GDM1 (cell line): ENCODE results near the gene PHACTR3.

ENCODE experiments used
- DNase-seq: peaks from one replicate; lab custom pipeline; 2025; lab: John Stamatoyannopoulos, UW

The PHACTR3 gene

GRCh38 chr20:59794555-59794954 is 190.2 kb downstream of the PHACTR3 start:
- DNase-seq: no peak

- DNase-seq: no peak
These were observed 196.0 kb downstream of the PHACTR3 start for GRCh38 chr20:59800309-59800708.

- no peak for DNase-seq
These were observed 197.7 kb downstream of the PHACTR3 start for GRCh38 chr20:59802018-59802417.

DNA sequence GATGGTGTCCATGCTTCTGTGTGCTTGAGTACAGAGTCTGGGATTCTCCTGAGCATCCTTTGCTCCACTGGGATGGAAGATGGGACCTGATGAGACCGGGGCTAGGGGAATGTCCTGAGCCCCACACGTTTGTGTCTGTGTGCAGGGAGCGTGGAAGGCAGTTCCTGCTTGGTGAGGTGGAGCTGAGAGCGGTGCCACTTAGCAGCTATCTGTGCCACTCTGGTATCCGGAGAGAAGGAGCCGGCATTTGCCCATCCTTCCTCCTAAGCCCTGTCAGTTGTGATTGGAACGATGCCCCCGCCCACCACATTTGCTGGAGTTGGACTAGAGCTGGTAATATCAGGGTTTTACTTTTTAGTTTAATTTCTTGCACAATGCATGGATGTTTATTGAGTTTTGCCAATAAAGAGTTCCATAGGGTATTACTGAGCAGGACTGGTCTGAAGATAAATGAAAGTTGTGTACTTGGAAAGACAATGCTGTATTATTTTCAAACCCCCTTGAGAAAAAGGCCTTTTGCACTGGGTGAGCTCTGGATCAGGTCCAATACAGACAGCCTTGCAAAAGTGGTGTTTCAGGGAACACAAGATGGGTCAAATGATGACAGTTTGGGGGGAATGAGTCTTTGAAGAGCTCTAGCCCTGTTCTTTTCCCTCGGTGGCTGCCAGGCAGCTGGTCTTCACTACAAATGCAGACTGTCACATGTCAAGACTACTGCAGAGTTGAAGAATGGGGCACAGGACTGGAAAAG is 198.3 kb downstream of the PHACTR3 start:
- no peak for DNase-seq

- DNase-seq: no peak
These were observed 200.0 kb downstream of the PHACTR3 start for GRCh38 chr20:59804347-59804746.

GRCh38 chr20:59804871-59805665 is 200.7 kb downstream of the PHACTR3 start:
- no peak for DNase-seq

- DNase-seq: no peak
These were observed 201.6 kb downstream of the PHACTR3 start for GRCh38 chr20:59805786-59806577.

DNA sequence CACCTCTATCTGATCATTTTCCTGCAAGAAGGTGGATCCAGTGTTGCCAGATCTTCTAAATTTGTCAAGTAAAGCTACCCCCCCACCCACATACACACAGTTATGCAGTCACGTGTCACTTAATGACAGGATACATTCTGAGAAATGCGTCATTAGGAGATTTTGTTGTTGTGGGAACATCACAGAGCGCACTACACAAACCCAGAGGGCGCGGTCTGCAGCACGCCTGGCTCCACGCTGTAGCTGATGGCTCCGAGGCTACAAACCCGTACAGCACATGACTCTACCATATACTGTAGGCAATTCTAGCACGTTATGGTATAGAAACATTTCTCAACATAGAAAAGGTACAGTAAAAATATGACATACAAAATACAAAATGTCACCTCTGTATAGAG is 202.2 kb downstream of the PHACTR3 start:
- DNase-seq: no peak

- DNase-seq: no peak
These were observed 203.8 kb downstream of the PHACTR3 start for GRCh38 chr20:59807909-59808728.

DNA sequence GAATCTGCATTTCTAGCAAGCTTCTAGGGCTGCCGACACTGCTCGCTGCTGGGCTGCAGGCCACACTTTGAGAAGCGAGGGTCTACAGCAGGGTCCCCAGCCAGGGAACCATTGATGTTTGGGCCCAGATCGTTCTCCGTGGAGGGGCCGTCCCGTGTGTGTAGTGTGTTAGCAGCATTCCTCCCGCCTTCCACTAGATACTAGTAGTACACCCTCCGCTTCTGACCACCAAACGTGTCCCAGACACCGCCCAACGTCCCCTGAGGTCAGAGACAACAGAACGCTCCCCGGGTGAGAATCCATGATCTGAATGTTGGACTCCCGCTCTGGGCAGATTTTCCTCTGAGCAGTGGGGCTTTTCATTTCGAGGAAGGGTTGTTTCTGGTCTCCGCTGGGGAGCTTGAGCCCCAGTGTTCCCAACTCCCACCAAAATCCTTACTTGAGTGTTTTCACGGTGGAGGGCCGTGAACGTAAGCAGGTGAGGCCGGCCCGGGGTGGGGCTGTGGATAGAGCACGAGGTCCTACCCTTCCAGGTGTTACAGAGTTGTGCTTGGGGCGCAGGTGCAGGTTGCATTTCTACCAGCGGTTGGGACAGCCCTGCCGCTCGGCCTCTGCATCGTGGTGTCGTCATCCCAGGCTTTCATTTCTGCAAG is 204.5 kb downstream of the PHACTR3 start:
- no peak for DNase-seq

DNA sequence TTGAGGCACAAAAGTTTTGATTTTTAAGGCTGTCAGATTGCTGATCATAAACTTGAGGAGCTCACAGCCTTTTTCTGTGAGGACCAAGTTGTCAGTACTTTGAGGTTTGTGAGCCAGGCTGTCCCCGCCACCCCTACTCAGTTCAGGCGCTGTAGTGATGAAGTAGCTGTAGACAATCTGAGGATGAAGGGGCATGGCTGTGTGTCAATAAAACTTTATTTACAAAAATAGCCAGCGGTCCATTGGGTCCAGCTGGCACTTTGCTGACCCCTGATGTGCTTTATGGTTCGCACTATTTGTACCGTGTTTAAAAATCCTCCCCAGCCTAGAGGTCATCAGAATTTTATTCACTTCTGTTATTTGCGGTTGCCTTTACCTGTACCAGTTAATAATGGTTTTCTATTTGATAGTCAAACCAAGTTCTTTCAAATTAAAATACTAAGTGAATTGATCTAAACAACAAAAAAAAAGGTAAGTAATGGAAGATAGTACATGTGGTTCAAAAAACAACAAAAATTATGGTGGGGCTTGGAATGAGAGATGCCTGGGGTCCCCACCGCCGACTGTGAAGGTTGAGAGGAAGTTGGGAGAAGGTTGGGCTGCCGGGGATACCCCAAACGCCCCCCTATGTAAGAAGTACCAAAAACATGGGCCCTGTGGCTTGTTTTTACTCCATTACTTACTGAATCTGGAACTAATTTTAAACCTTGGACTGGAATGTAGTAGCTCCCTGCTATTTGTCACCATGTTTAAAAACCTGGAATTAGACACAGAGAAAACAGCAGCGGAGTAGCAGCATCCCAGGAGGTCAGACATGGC is 205.5 kb downstream of the PHACTR3 start:
- DNase-seq: no peak

DNA sequence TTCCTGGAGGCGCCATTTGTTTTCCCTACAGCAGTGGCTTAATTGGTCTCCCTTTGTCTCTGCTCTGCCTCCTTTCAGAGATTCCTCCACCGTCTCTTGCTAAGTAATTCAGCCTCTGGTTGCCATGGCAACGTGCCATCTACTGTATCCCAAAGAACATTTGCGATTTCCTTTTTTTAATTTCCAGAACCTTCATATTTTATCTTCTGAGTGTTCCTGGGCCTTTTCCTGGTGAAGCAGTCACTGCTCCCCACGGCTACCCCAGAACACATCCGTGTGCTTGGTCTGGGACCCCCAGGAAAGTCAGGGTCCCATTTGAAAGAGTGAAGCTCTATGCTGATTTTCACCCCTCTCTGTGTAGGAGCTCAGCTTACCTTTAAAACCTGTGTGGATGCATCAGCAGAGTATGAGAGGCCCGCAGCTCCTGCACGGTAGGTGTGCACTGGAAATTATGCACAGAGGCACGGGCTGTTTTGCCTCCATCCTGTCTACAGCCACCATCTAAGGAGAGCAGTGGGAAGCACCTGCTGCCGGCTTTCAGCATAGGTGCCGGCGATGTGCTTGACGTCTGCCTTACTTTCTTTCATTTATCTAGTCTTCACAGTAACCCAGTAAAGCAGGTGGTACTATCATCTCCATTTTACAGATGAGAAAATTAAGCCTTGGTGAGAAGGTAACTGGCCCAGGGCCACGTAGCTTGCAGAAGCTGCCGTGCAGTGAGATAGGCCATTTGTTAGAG is 206.3 kb downstream of the PHACTR3 start:
- no peak for DNase-seq

- DNase-seq: no peak
These were observed 207.4 kb downstream of the PHACTR3 start for GRCh38 chr20:59811681-59812171.

- no peak for DNase-seq
These were observed 208.2 kb downstream of the PHACTR3 start for GRCh38 chr20:59812286-59813125.

DNA sequence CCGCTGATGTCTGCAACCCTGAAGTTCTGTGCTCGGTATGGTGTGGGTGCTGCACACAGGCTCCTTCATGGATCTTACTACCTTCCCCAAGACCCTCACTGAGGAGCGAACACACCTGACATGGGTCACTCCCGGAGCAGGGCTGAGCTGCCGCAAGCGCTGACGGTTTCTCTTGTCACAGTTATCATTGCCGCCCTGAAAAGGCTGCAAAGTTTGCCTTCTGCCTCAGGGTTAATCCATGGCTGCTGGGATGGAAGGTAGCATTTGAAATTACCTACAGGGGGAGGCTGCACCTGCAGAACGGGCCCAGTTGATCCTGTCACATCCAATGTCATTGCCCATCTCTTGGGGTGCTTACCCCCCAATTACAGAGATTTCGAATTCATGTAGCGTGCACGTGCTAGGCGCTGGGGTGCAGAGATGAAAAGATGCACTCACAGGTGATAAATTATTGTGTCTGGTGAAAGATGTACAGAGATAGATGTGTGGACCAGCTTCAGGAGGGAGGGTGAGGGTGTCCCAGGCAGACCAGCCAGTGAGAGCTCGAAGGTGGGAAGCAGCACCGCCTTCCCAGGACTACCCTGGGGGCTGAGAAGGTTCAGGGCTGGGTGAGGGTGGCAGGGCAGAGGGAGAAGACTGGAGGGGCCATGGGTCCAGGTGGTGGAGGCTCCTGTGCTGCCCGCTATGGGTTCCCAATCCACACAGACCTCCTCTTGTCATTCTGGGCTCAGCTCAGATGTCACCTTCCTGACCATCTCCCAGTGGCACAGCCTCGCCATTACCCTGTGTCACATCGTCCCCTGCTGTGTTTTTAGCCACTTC is 209.0 kb downstream of the PHACTR3 start:
- DNase-seq: no peak

GRCh38 chr20:59813948-59814839 is 209.9 kb downstream of the PHACTR3 start:
- no peak for DNase-seq
